KMS-11 (cell line): ENCODE data around the gene STYX.

Source experiments
- H2AFZ ChIP-seq: fragments of 200-600 bp; sonication (generic); 2 replicates; pipeline ENCODE4 v1.6.1; 2016; ENCODE audit warnings: antibody characterized with exemption, mixed run types, low read depth
- H3K27ac ChIP-seq: fragments of 200-600 bp; sonication (generic); 2 replicates; pipeline ENCODE4 v1.6.1; 2016; ENCODE audit warnings: mild to moderate bottlenecking, mixed run types
- H3K27me3 ChIP-seq: fragments of 200-600 bp; sonication (generic); 2 replicates; pipeline ENCODE4 v1.6.1; 2017; ENCODE audit warnings: mild to moderate bottlenecking, low read depth, mixed run types, moderate library complexity; ENCODE audit not compliant: insufficient read depth
- H3K36me3 ChIP-seq: fragments of 200-600 bp; sonication (generic); 2 replicates; pipeline ENCODE4 v1.6.1; 2017; ENCODE audit warnings: mild to moderate bottlenecking, mixed run types; ENCODE audit not compliant: insufficient read depth
- H3K4me1 ChIP-seq: fragments of 200-600 bp; sonication (generic); 2 replicates; pipeline ENCODE4 v1.6.1; 2016; ENCODE audit warnings: mild to moderate bottlenecking, low read depth, mixed run types; ENCODE audit not compliant: poor library complexity, severe bottlenecking
- H3K4me2 ChIP-seq: fragments of 200-600 bp; sonication (generic); 2 replicates; pipeline ENCODE4 v1.7.0; 2016; ENCODE audit warnings: mild to moderate bottlenecking, mixed run types
- H3K4me3 ChIP-seq: fragments of 200-600 bp; sonication (generic); IDR thresholded peaks from 2 replicates; pipeline ENCODE4 v1.6.1; 2017; ENCODE audit warnings: low read depth, low read length, mixed read lengths; ENCODE audit not compliant: insufficient read depth
- H3K79me2 ChIP-seq: fragments of 200-600 bp; sonication (generic); 2 replicates; pipeline ENCODE4 v1.6.1; 2016; ENCODE audit warnings: low read depth, mixed run types; ENCODE audit not compliant: insufficient read depth
- H3K9ac ChIP-seq: fragments of 200-600 bp; sonication (generic); 2 replicates; pipeline ENCODE4 v1.6.1; 2016; ENCODE audit warnings: mild to moderate bottlenecking, mixed run types
- H4K20me1 ChIP-seq: fragments of 200-600 bp; sonication (generic); 2 replicates; pipeline ENCODE4 v1.6.1; 2016; ENCODE audit warnings: mild to moderate bottlenecking, mixed run types; ENCODE audit not compliant: insufficient read depth
- CTCF ChIP-seq: fragments of 200-600 bp; sonication (generic); conservative IDR thresholded peaks from 2 replicates; pipeline ENCODE4 v1.6.1; 2017; ENCODE audit warnings: low read depth, mild to moderate bottlenecking, antibody characterized with exemption, low read length, moderate library complexity, mixed read lengths

The STYX gene

GRCh38 chr14:52729585-52729924 is 411 bp upstream of the STYX start:
- peaks cover 19% of the 10 kb centered on the region for H3K4me1 ChIP-seq
- H2AFZ ChIP-seq, result no peak overlapping the region
- H3K36me3 ChIP-seq, result no peaks in the 10 kb centered on the region
- H3K9ac ChIP-seq, result no peak overlapping the region
- no peak overlapping the region for H3K27ac ChIP-seq
- H3K4me2 ChIP-seq, result peak overlapping the region; percentile 76
- peaks cover 10% of the 10 kb centered on the region for H3K79me2 ChIP-seq
- H4K20me1 ChIP-seq, result no peaks in the 10 kb centered on the region
- TF ChIP-seq CTCF, result no peak
- H3K4me3 ChIP-seq, result no peak overlapping the region
- no peaks in the 10 kb centered on the region for H3K27me3 ChIP-seq

- Histone ChIP-seq H2AFZ (peak overlapping the region; percentile 69), H3K4me1 (peaks cover 10% of the 10 kb centered on the region), H3K4me2 (peak overlapping the region; percentile 82), H3K9ac (peak overlapping the region; percentile 56; the same call in 1 of the 2 replicates), H3K36me3 (no peaks in the 10 kb centered on the region), H3K27me3 (no peaks in the 10 kb centered on the region), H3K4me3 (no peak overlapping the region), H3K79me2 (peaks cover 10% of the 10 kb centered on the region), H4K20me1 (no peaks in the 10 kb centered on the region), H3K27ac (peak overlapping the region; percentile 35)
- TF ChIP-seq CTCF, result no peak
Observed at GRCh38 chr14:52730709-52731111, 744 bp downstream of the STYX start.

- Histone ChIP-seq H4K20me1 (no peaks in the 10 kb centered on the region), H3K27me3 (no peaks in the 10 kb centered on the region), H2AFZ (no peak overlapping the region), H3K36me3 (no peaks in the 10 kb centered on the region), H3K4me2 (no peak overlapping the region), H3K4me3 (no peak overlapping the region), H3K9ac (no peak overlapping the region), H3K4me1 (peaks cover 10% of the 10 kb centered on the region), H3K79me2 (peaks cover 10% of the 10 kb centered on the region), H3K27ac (no peak overlapping the region)
- no peak for TF ChIP-seq CTCF
Observed at GRCh38 chr14:52733824-52734223, 3.9 kb downstream of the STYX start.

GRCh38 chr14:52735921-52736489 is 6.0 kb downstream of the STYX start:
- no peak overlapping the region for H3K27ac ChIP-seq
- no peak for TF ChIP-seq CTCF
- peaks cover 4% of the 10 kb centered on the region for H3K4me1 ChIP-seq
- no peaks in the 10 kb centered on the region for H3K36me3 ChIP-seq
- H3K79me2 ChIP-seq, result peaks cover 4% of the 10 kb centered on the region
- no peaks in the 10 kb centered on the region for H3K27me3 ChIP-seq
- H3K9ac ChIP-seq, result no peak overlapping the region
- no peak overlapping the region for H3K4me3 ChIP-seq
- H4K20me1 ChIP-seq, result no peaks in the 10 kb centered on the region
- no peak overlapping the region for H3K4me2 ChIP-seq
- H2AFZ ChIP-seq, result no peak overlapping the region
